ENCODE data around the gene SYTL3.

DNA sequence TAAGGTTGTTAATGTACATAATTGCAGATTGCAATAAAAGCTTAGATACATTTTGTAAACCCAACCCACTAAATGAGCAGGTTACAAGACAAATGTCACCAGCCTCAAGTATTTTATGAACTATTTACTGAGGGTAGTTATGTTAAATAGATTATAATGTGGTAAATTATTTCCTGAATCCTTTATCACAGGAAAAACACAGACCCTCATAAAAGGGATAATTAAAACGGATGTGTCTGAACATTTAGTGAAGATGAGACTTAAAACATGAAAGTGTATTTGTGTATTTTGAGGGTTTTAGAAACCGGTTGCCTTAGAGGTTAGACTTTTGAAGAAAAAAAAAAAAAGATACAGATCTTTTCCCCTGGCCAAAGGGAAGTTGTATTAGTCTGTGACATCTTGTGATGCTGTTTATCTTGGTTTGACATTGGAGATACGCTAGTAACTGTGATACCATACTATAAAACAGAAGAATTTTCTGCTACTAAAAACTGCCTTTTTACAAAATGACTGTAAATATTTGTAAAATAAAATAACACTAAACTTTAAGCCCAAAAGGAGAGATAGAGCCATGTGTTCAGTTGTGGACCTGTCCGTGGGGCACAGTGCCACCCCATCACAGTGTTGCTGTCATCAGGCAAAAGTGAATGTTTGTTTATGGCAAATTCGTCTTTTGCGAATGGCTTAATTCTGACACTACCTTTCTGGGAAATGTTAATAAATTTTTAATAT is 15.0 kb upstream of the SYTL3 start:
- TF ChIP-seq POLR2A (IDR thresholded peaks at IDR 0.05) (no peak), CTCF (IDR thresholded peaks at IDR 0.05 in 8 of 11, conservative IDR thresholded peaks at IDR 0.05 in 3 of 11) (no peak)

All from spleen (tissue), 7 donors.